Activated effector memory CD4-positive, alpha-beta T cell treated with anti-CD3 and anti-CD28 coated beads, Interleukin-2, amount 50 U/mL, for 16 hours (primary cell): ENCODE data around the gene GCC1.
A peak's percentile ranks its signal among the peaks of the same experiment; 100 is the strongest.
"Not testable (repeated sequence)": the region's sequence is repeated elsewhere in the genome, so short reads cannot be mapped to it uniquely, and the experiment has no call there.

Experiments
- DNase-seq: peaks from one replicate; pipeline ENCODE4 v3.0.0-alpha.2; 2020

The GCC1 gene

GRCh38 chr7:127588697-127589482, 3.5 kb upstream of the GCC1 start:
- peak; percentile 78 for DNase-seq

DNA sequence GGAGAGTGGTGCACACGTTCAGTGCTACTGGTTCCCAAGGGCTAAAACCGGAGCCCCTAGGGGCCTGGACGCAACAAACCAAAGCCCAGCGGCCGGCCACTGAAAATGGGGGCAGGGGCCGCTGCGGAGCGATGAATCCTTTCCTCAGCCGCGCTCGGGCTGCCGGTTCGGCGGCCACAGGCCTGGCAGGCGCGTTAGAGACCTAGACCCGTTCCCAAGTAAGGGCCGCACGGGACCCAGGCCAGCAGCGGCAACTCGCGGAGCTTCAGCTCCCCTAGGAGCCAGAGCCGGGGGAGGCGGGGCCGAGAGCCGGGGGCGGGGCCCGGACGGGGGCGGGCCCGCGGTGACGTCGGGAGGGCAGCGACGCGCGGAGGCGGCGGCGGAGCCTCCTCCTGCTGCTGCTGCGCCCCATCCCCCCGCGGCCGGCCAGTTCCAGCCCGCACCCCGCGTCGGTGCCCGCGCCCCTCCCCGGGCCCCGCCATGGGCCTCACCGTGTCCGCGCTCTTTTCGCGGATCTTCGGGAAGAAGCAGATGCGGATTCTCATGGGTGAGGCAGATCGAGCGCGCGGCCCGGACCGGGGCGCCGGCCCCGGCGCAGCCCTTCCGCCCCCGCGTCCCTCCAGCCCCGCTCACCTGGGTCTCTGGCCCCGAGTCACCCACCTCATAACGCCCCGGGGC, 2.8 kb upstream of the GCC1 start, which contains the start of gene ARF5:
ARF5 (plus strand) TSS at position 393 of the 678 bp plus-strand sequence; CDS start at position 481, 88 bp downstream.
- peak; percentile 96 for DNase-seq

DNA sequence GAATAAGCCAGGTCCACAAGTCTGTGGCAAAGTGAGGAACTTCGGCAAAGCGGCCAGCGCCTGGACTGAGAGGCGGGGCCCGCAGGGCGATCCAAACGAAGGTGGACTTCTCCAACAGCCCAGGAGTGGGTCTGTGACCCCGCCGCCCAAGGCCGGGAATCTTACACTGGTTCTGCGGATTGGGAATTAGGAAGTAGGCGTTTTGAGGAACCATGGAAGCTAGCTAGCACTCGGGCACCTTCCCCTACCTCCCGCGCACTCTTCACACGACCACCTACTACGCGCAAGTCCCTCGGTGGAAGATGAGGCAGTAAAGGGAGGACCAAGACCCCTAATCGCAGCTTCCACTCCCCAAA, 2.2 kb upstream of the GCC1 start:
- DNase-seq = no peak

GRCh38 chr7:127586346-127586745, 950 bp upstream of the GCC1 start:
- no peak for DNase-seq

- DNase-seq = no peak
These were observed 750 bp downstream of the GCC1 start for GRCh38 chr7:127584648-127585043.

- no peak for DNase-seq
These were observed 3.0 kb downstream of the GCC1 start for GRCh38 chr7:127582361-127582760.

DNA sequence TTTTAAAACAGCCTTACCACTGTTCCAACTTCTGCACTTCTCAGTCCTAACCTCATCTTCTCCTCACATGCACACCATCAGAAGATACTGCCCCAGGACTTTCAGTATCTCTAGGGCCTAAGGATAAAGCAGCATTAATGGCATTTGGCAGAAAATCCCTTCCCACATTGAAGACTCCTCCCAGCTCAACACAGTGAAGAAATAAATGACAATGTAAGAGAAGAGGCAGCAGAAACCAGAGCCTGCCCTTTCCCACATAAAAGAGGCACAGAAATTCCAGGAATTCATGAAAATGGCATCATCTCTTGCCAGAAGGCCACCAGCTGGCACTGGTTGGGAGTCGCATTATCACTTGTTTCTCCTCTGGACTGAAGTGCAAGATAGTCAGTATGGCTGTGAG, 3.7 kb downstream of the GCC1 start:
- no peak for DNase-seq

GRCh38 chr7:127580612-127581011, 4.8 kb downstream of the GCC1 start:
- DNase-seq = no peak

DNA sequence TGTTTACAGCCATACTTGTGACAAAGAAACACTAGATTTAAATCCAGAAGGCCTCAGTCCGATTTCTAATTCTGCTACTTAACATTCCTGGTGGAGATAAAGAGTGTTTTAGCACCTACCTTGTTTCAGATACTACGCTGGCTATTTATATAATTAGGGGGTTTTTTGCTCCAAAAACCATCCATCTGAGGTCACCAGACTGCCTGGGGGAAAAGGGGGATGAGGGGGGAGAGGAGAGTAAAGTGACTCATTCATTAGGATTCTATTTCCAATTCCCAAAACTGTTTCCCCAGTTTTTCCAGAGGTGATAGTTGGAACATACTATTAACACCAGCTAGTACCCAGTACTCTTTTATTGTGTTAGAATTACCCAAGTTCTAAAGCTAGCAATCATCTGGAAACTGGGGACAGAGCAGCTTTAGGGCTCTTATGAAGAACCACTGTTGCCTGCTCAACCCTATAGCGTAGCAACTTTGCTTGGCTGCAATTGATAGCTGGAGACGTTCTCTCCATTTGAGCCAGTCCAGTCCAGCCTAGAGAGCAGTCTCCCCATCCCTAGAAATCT, 6.6 kb downstream of the GCC1 start:
- no peak for DNase-seq

- no peak for DNase-seq
These were observed 7.2 kb downstream of the GCC1 start for GRCh38 chr7:127578036-127578684.

DNA sequence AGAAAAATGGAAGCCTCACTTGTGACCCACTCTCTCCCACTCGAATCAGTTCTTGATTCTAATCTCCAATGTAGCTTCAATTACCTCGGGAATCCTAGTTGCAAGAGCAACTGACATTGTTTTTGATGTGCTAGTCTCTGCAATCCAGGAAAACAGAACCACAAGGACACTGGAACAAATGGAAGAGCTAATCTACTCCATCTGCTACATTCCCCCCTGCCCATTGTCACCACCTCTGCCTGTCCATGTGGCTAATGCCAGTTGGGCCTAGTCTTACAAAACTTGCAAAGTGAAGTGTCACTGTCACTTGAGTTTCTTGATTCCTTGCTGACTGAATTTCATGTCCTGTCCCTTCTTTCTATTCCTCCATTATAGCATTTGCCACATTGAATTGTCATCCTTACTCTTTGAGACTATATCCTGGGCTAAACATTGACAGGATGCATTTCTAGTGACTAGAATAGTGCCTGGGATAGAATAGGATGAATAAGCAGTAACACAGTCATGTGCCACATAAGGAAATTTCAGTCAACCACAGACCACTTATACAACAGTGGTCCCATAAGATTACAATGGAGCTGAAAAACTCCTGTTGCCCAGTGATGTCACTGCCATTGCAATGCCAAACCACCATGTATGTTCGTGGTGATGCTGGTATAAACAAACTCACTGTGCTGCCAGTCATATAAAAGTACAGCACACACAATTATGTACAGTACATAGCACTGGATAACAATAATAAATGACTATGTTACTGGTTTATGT, 13.5 kb downstream of the GCC1 start:
- no peak for DNase-seq

GRCh38 chr7:127568034-127568433, 17.4 kb downstream of the GCC1 start:
- not testable (repeated sequence) for DNase-seq

DNA sequence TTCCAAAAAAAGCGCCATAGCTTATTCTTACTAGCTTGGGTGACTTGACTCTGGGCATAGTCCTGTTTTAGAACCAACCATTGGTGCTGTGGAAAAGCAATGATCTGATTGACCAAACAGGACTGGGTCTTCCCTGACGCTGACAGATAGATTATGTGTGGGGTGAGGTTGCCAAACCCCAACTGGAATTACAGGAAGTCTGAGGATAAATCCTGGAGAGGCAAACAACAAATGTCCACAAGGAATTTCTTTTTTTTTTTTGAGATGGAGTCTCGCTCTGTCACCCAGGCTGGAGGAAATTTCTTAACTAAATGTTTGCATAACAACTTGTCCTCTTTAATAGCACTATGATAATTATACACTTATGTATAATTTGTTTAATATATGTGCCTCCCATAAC, 19.2 kb downstream of the GCC1 start:
- no peak for DNase-seq

GRCh38 chr7:127557803-127558202, 27.6 kb downstream of the GCC1 start:
- DNase-seq = no peak

GRCh38 chr7:127556404-127556803, 29.0 kb downstream of the GCC1 start:
- no peak for DNase-seq

DNA sequence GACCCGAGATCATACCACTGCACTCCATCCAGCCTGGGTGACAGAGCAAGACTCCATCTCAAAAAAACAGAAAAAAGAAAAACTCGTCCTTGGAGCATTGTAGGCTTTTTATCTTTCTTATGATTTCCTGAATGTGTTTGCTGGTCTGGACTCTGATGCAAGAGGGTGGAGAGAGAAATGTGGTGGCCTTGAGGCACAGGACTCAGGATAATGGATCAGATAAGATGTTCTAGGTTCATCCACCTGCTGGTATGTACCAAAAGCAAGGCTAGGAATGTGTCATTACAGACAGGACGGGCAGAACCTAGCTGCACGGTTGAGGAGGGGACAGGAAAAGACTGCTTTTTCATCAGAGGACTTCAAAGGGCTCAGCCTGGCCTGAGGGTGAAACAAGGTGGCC, 33.5 kb downstream of the GCC1 start:
- no peak for DNase-seq

DNA sequence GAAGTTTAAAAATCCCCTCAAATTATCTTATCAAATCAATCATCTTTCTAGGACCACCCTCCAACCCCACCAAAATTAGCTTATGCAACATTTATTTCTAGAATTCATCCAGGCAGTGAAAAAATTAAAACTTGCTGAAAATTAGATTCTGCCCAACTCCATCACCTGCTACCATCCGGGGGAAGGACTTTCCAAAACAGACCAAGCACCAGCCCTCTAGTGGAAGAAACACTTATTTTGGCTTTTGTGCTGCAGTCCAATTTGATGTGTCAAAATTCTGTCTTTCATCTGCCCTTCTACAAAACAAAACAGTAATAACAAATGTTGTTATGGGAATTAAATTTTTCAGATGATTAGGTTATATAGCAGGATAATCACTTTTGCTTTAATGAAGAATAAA, 35.1 kb downstream of the GCC1 start:
- no peak for DNase-seq

DNA sequence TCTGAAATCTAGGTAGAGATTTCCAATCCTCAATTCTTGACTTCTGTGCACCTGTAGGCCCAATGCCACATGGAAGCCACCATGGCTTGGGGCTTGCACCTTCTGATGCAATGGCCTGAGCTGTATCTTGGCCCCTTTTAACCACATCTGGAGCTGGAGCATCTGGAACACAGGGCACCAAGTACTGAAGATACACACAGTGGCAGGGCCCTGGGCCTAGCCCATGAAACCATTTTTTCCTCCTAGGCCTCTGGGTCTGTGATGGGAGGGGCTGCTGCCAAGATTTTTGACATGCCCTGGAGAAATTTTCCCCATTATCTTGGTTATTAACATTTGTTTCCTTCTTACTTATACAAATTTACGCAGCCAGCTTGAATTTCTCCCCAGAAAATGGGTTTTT, 39.1 kb downstream of the GCC1 start:
- DNase-seq = no peak

- DNase-seq = no peak
These were observed 43.8 kb downstream of the GCC1 start for GRCh38 chr7:127541548-127541947.

GRCh38 chr7:127540461-127540860, 44.9 kb downstream of the GCC1 start:
- DNase-seq = not testable (repeated sequence)

- DNase-seq = no peak
These were observed 46.3 kb downstream of the GCC1 start for GRCh38 chr7:127539116-127539515.

DNA sequence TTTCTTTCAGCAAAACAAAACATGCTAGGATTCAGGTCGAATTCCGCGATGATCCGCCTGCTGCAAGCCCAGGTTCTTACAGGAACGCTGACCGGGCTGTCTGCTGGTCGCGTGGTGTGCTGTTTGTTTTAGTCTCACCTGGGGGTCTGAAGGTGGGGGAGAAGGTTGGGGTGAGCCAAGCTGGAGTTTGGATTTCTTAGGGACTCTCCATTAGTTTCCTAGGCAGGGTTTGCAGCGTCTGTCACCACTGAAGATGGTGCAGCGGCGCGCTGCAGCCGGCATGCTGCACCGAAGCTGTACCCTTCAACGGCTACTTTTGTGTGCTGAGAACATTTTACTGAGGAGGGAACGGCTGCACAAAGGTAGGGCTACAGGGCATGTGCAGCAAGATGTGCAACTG, 48.7 kb downstream of the GCC1 start:
- no peak for DNase-seq

GRCh38 chr7:127536394-127536691, 49.1 kb downstream of the GCC1 start:
- DNase-seq = no peak
